Progenitor cell of endocrine pancreas (in vitro differentiated cells): ENCODE results near the gene HTRA3. TPM values are rescaled to one million over a fixed set of nuclear protein-coding genes. Genes with fewer than 3 reads are reported as not detected.

Experiments
- DNase-seq: peaks from one replicate; pipeline ENCODE4 v3.0.0; 2021; ENCODE audit warnings: low spot score; ENCODE audit not compliant: unreplicated experiment
- H3K27ac Mint-ChIP-seq: 2 replicates; pipeline ENCODE4 v1.8.0; 2021; ENCODE audit warnings: mild to moderate bottlenecking, moderate library complexity, mixed read lengths
- H3K27me3 Mint-ChIP-seq: 2 replicates; pipeline ENCODE4 v1.8.0; 2021; ENCODE audit warnings: mixed read lengths
- H3K36me3 Mint-ChIP-seq: 2 replicates; pipeline ENCODE4 v1.8.0; 2022; ENCODE audit warnings: mixed read lengths; ENCODE audit not compliant: insufficient read depth
- H3K4me1 Mint-ChIP-seq: 2 replicates; pipeline ENCODE4 v1.8.0; 2021; ENCODE audit warnings: low read depth, mixed read lengths
- H3K4me3 Mint-ChIP-seq: 2 replicates; pipeline ENCODE4 v1.8.0; 2021; ENCODE audit warnings: low read depth, mild to moderate bottlenecking, moderate library complexity, mixed read lengths
- H3K9me3 Mint-ChIP-seq: 2 replicates; pipeline ENCODE4 v1.8.0; 2021; ENCODE audit warnings: low read depth, mixed read lengths
- CTCF ChIP-seq: fragments of 200-600 bp; sonication (generic); IDR thresholded peaks from one replicate; pipeline ENCODE4 v1.5.0; 2021; ENCODE audit warnings: antibody characterized with exemption, mild to moderate bottlenecking; ENCODE audit not compliant: unreplicated experiment
- total RNA-seq: library from RNA; stranded (reverse); gene quantifications from 2 replicates; pipeline ENCODE4 v1.2.1, GENCODE V29; 2021

HTRA3 gene
- total RNA-seq, 1 donor from 2014 or later: 0.86 TPM

- no peak overlapping the region for H3K27ac Mint-ChIP-seq
- H3K36me3 Mint-ChIP-seq: no peaks in the 10 kb centered on the region
- H3K27me3 Mint-ChIP-seq: peaks cover 16% of the 10 kb centered on the region
- H3K4me3 Mint-ChIP-seq: no peak overlapping the region
- TF ChIP-seq CTCF: no peak
- DNase-seq: no peak
- H3K4me1 Mint-ChIP-seq: peaks cover 7% of the 10 kb centered on the region
- no peaks in the 10 kb centered on the region for H3K9me3 Mint-ChIP-seq
Measured at GRCh38 chr4:8263397-8263796, 6.2 kb upstream of the HTRA3 start.

DNA sequence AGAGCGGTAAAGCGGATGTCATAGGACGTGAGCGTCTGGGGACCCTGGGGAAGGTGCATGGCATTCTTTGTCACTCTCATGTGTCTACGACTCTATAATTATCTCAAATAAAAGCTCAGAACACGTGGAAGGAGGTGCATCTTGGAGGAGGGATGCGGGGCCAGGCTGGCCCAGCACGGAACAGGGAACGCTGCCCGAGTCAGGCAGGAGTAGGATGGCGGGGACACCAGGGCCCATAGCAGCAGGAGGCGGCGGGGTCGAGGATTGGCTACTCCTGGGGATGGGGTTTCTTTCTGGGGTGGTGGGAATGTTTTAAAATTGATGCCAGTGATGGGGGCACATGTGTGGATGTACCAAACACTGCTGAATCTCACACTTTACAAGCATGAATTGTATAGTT, 5.4 kb upstream of the HTRA3 start:
- Mint-ChIP-seq H3K27me3 (peaks cover 23% of the 10 kb centered on the region), H3K9me3 (no peaks in the 10 kb centered on the region), H3K4me1 (peaks cover 7% of the 10 kb centered on the region), H3K4me3 (no peak overlapping the region), H3K27ac (no peak overlapping the region), H3K36me3 (no peaks in the 10 kb centered on the region)
- TF ChIP-seq CTCF: no peak
- DNase-seq: no peak

DNA sequence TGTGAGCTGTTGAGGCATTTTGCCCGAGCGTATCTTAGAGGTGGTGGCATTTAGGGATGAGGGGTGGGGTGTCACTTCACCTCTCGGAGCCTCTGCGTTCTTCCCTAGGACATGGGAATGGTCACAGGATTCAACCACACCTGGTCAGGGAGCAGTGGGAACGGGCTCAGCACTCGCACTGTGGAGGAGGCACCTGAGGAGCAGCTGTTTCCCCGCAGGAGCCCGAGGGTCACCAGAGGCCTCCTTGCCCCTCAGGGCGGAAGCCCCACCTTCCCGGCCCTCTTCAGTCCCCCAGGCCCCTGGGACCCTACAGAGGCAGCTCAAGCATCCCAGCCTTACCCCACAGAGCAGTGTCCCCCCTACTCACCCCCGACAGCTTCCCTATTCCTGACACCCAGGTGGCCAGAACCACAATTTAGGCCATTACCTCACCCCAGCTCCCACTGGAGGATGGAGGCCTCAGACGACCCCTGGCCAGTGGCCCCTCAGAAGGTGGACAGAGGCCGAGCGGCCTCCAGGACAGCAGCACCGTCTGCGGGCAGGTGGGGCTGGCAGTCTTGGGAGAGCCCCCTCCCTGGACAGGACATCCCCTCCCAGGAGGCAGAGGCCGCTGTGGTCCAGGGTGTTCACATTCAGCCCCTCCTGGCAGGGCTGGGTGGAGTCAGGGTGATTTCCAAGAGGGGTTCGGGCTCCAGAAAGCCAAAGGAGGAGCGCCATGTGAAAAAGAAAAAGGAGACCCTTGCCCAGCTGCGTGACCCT, 4.2 kb upstream of the HTRA3 start:
- no peaks in the 10 kb centered on the region for H3K36me3 Mint-ChIP-seq
- H3K27ac Mint-ChIP-seq: no peak overlapping the region
- TF ChIP-seq CTCF: no peak
- H3K4me3 Mint-ChIP-seq: no peak overlapping the region
- H3K4me1 Mint-ChIP-seq: peaks cover 7% of the 10 kb centered on the region
- peaks cover 23% of the 10 kb centered on the region for H3K27me3 Mint-ChIP-seq
- DNase-seq: no peak
- no peaks in the 10 kb centered on the region for H3K9me3 Mint-ChIP-seq

DNA sequence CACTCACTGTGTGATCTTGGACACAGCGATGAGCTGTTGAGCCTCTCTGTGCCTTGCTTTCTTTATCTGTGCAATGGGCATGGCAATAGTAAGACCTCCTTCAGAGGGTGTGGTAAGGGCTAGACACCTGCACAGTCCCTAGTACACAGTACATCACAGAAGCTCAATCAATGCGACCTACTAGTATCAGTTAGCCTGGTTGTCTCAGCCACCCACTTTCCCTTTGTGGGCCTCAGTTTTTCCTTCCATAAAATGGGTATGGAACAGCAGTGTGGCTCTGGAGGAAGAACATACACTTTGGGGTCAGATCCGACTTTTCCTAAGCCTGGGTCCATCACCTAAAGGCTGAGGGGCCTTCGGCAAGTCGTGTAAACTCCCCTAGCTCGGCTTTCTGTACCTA, 3.5 kb upstream of the HTRA3 start:
- TF ChIP-seq CTCF: no peak
- H3K27me3 Mint-ChIP-seq: peaks cover 31% of the 10 kb centered on the region
- H3K9me3 Mint-ChIP-seq: no peaks in the 10 kb centered on the region
- peaks cover 7% of the 10 kb centered on the region for H3K4me1 Mint-ChIP-seq
- H3K4me3 Mint-ChIP-seq: no peak overlapping the region
- no peak for DNase-seq
- no peak overlapping the region for H3K27ac Mint-ChIP-seq
- H3K36me3 Mint-ChIP-seq: no peaks in the 10 kb centered on the region

- Mint-ChIP-seq H3K9me3 (no peaks in the 10 kb centered on the region), H3K36me3 (no peaks in the 10 kb centered on the region), H3K27me3 (peaks cover 35% of the 10 kb centered on the region), H3K4me1 (peaks cover 7% of the 10 kb centered on the region), H3K4me3 (no peak overlapping the region), H3K27ac (peak overlapping the region; percentile 88)
- TF ChIP-seq CTCF: no peak
- DNase-seq: no peak
Measured at GRCh38 chr4:8266508-8266907, 3.0 kb upstream of the HTRA3 start.
